ENCODE data around the gene USP34. TPM values are rescaled to one million over a fixed set of nuclear protein-coding genes. Genes with fewer than 3 reads are reported as not detected.

Gene USP34
- total RNA-seq, 1 experiment from 2014 or later = 26.1 TPM

- Histone ChIP-seq H3K27me3 (no peaks in the 10 kb centered on the region), H3K9me3 (no peaks in the 10 kb centered on the region), H3K4me3 (no peak overlapping the region), H3K36me3 (peaks cover 57% of the 10 kb centered on the region)
- no peak for DNase-seq
Measured at GRCh38 chr2:61257446-61257845, 213.4 kb downstream of the USP34 start.

- Histone ChIP-seq H3K27me3 (no peaks in the 10 kb centered on the region), H3K9me3 (no peaks in the 10 kb centered on the region), H3K4me3 (no peak overlapping the region), H3K36me3 (peaks cover 58% of the 10 kb centered on the region)
- DNase-seq = no peak
Measured at GRCh38 chr2:61255580-61256437, 215.1 kb downstream of the USP34 start.

GRCh38 chr2:61254536-61254935 is 216.4 kb downstream of the USP34 start:
- H3K9me3 ChIP-seq = no peaks in the 10 kb centered on the region
- H3K36me3 ChIP-seq = peaks cover 58% of the 10 kb centered on the region
- no peak overlapping the region for H3K4me3 ChIP-seq
- no peak for DNase-seq
- no peaks in the 10 kb centered on the region for H3K27me3 ChIP-seq

- H3K36me3 ChIP-seq = peaks cover 54% of the 10 kb centered on the region
- no peak for DNase-seq
- H3K27me3 ChIP-seq = no peaks in the 10 kb centered on the region
- H3K9me3 ChIP-seq = no peaks in the 10 kb centered on the region
- H3K4me3 ChIP-seq = no peak overlapping the region
Measured at GRCh38 chr2:61253136-61253535, 217.8 kb downstream of the USP34 start.

- Histone ChIP-seq H3K9me3 (no peaks in the 10 kb centered on the region), H3K36me3 (peaks cover 44% of the 10 kb centered on the region), H3K4me3 (no peak overlapping the region), H3K27me3 (no peaks in the 10 kb centered on the region)
- DNase-seq = no peak
Measured at GRCh38 chr2:61252031-61252430, 218.9 kb downstream of the USP34 start.

GRCh38 chr2:61249521-61250071 is 221.3 kb downstream of the USP34 start:
- Histone ChIP-seq H3K36me3 (peaks cover 39% of the 10 kb centered on the region), H3K4me3 (no peak overlapping the region), H3K9me3 (no peaks in the 10 kb centered on the region), H3K27me3 (no peaks in the 10 kb centered on the region)
- DNase-seq = no peak

- H3K27me3 ChIP-seq = no peaks in the 10 kb centered on the region
- no peaks in the 10 kb centered on the region for H3K9me3 ChIP-seq
- peak; percentile 28 for DNase-seq
- H3K36me3 ChIP-seq = peaks cover 36% of the 10 kb centered on the region
- no peak overlapping the region for H3K4me3 ChIP-seq
Measured at GRCh38 chr2:61247204-61247812, 223.6 kb downstream of the USP34 start.

- no peak for DNase-seq
- H3K36me3 ChIP-seq = peaks cover 42% of the 10 kb centered on the region
Measured at GRCh38 chr2:61244694-61245093, 226.2 kb downstream of the USP34 start.

GRCh38 chr2:61241266-61241665 is 229.6 kb downstream of the USP34 start:
- no peak for DNase-seq
- H3K27me3 ChIP-seq = no peaks in the 10 kb centered on the region
- no peak overlapping the region for H3K4me3 ChIP-seq
- no peaks in the 10 kb centered on the region for H3K9me3 ChIP-seq
- peaks cover 45% of the 10 kb centered on the region for H3K36me3 ChIP-seq

More at GRCh38 chr2:61244694-61245093, 226.2 kb downstream of the USP34 start:
- no peaks in the 10 kb centered on the region for H3K9me3 ChIP-seq
- no peaks in the 10 kb centered on the region for H3K27me3 ChIP-seq
- H3K4me3 ChIP-seq = no peak overlapping the region

GRCh38 chr2:61238219-61239012 is 232.5 kb downstream of the USP34 start:
- Histone ChIP-seq H3K4me3 (no peak overlapping the region), H3K27me3 (no peaks in the 10 kb centered on the region), H3K9me3 (no peaks in the 10 kb centered on the region), H3K36me3 (peaks cover 30% of the 10 kb centered on the region)
- no peak for DNase-seq

GRCh38 chr2:61235716-61236115 is 235.2 kb downstream of the USP34 start:
- H3K9me3 ChIP-seq = no peaks in the 10 kb centered on the region
- H3K36me3 ChIP-seq = peaks cover 27% of the 10 kb centered on the region
- no peak overlapping the region for H3K4me3 ChIP-seq
- DNase-seq = no peak
- H3K27me3 ChIP-seq = no peaks in the 10 kb centered on the region

GRCh38 chr2:61233581-61233980 is 237.3 kb downstream of the USP34 start:
- Histone ChIP-seq H3K9me3 (no peaks in the 10 kb centered on the region), H3K4me3 (no peak overlapping the region), H3K36me3 (peaks cover 33% of the 10 kb centered on the region), H3K27me3 (no peaks in the 10 kb centered on the region)
- DNase-seq = no peak

GRCh38 chr2:61229936-61230335 is 241.0 kb downstream of the USP34 start:
- DNase-seq = no peak

GRCh38 chr2:61222567-61222966 is 248.3 kb downstream of the USP34 start:
- Histone ChIP-seq H3K27me3 (no peaks in the 10 kb centered on the region), H3K4me3 (no peak overlapping the region), H3K36me3 (peaks cover 60% of the 10 kb centered on the region), H3K9me3 (no peaks in the 10 kb centered on the region)
- DNase-seq = no peak

More at GRCh38 chr2:61229936-61230335, 241.0 kb downstream of the USP34 start:
- Histone ChIP-seq H3K9me3 (no peaks in the 10 kb centered on the region), H3K36me3 (peaks cover 49% of the 10 kb centered on the region), H3K27me3 (no peaks in the 10 kb centered on the region), H3K4me3 (no peak overlapping the region)

- Histone ChIP-seq H3K36me3 (peaks cover 58% of the 10 kb centered on the region), H3K27me3 (no peaks in the 10 kb centered on the region)
Measured at GRCh38 chr2:61221819-61222218, 249.1 kb downstream of the USP34 start.

GRCh38 chr2:61220768-61221167 is 250.1 kb downstream of the USP34 start:
- Histone ChIP-seq H3K9me3 (no peaks in the 10 kb centered on the region), H3K4me3 (no peak overlapping the region), H3K27me3 (no peaks in the 10 kb centered on the region), H3K36me3 (peaks cover 48% of the 10 kb centered on the region)
- no peak for DNase-seq

More at GRCh38 chr2:61221819-61222218, 249.1 kb downstream of the USP34 start:
- no peak for DNase-seq
- Histone ChIP-seq H3K4me3 (no peak overlapping the region), H3K9me3 (no peaks in the 10 kb centered on the region)

- Histone ChIP-seq H3K9me3 (no peaks in the 10 kb centered on the region), H3K4me3 (no peak overlapping the region), H3K27me3 (no peaks in the 10 kb centered on the region), H3K36me3 (peaks cover 43% of the 10 kb centered on the region)
- no peak for DNase-seq
Measured at GRCh38 chr2:61218817-61219170, 252.1 kb downstream of the USP34 start.

Measured in MG63 (cell line).